Neural progenitor cell (in vitro differentiated cells): Measurements from ENCODE around the gene DVL1. TPM values are rescaled to one million over a fixed set of nuclear protein-coding genes. Genes with fewer than 3 reads are reported as not detected.

ENCODE experiments used
- DNase-seq: peaks from one replicate; pipeline ENCODE4 v3.0.0-alpha.2; 2016; ENCODE audit warnings: low spot score
- H2AFZ ChIP-seq: fragments of 200-600 bp; sonication (generic); replicated peaks from 2 replicates; pipeline ENCODE4 v1.6.1; 2016; ENCODE audit warnings: antibody characterized with exemption
- H3F3A ChIP-seq: fragments of 200-600 bp; sonication (generic); 2 replicates; pipeline ENCODE4 v1.6.1; 2016; ENCODE audit warnings: antibody characterized with exemption, low read depth
- H3K27ac ChIP-seq: fragments of 200-600 bp; sonication (generic); 2 replicates; pipeline ENCODE4 v1.5.1; 2016; ENCODE audit warnings: mild to moderate bottlenecking
- H3K27me3 ChIP-seq: fragments of 200-600 bp; sonication (generic); 2 replicates; pipeline ENCODE4 v1.6.1; 2016; ENCODE audit warnings: mild to moderate bottlenecking, moderate library complexity
- H3K36me3 ChIP-seq: fragments of 200-600 bp; sonication (generic); 2 replicates; pipeline ENCODE4 v1.5.1; 2016
- H3K4me1 ChIP-seq: fragments of 200-600 bp; sonication (generic); 2 replicates; pipeline ENCODE4 v1.6.1; 2016; ENCODE audit warnings: mixed run types
- H3K4me2 ChIP-seq: fragments of 200-600 bp; sonication (generic); 2 replicates; pipeline ENCODE4 v1.6.1; 2016
- H3K4me3 ChIP-seq: fragments of 200-600 bp; sonication (generic); 2 replicates; pipeline ENCODE4 v1.5.1; 2016
- H3K79me2 ChIP-seq: fragments of 200-600 bp; sonication (generic); 2 replicates; pipeline ENCODE4 v1.6.1; 2016; ENCODE audit warnings: low read depth
- H3K9ac ChIP-seq: fragments of 200-600 bp; sonication (generic); 2 replicates; pipeline ENCODE4 v1.6.1; 2016
- H3K9me3 ChIP-seq: fragments of 200-600 bp; sonication (generic); 2 replicates; pipeline ENCODE4 v1.5.1; 2016; ENCODE audit warnings: low read depth
- H4K20me1 ChIP-seq: fragments of 200-600 bp; sonication (generic); 2 replicates; pipeline ENCODE4 v1.6.1; 2016; ENCODE audit warnings: low read depth
- H3K27ac Mint-ChIP-seq: 3 replicates; pipeline ENCODE4 v1.8.0; 2021; ENCODE audit warnings: mixed read lengths
- H3K27me3 Mint-ChIP-seq: 2 replicates; pipeline ENCODE4 v1.8.0; 2022; ENCODE audit warnings: low read depth, mild to moderate bottlenecking, inconsistent platforms, moderate library complexity, mixed read lengths; ENCODE audit not compliant: insufficient read depth
- H3K36me3 Mint-ChIP-seq: 3 replicates; pipeline ENCODE4 v1.8.0; 2021; ENCODE audit warnings: mixed read lengths
- H3K4me1 Mint-ChIP-seq: 3 replicates; pipeline ENCODE4 v1.8.0; 2021; ENCODE audit warnings: mixed read lengths
- H3K4me3 Mint-ChIP-seq: 3 replicates; pipeline ENCODE4 v1.8.0; 2021; ENCODE audit warnings: mild to moderate bottlenecking, moderate library complexity, mixed read lengths
- H3K9me3 Mint-ChIP-seq: 3 replicates; pipeline ENCODE4 v1.8.0; 2020; ENCODE audit warnings: mixed read lengths
- EZH2 ChIP-seq: fragments of 200-600 bp; sonication (generic); IDR thresholded peaks from 2 replicates; pipeline ENCODE4 v1.6.1; 2017; ENCODE audit warnings: antibody characterized with exemption, mild to moderate bottlenecking, moderate library complexity
- EZH2phosphoT487 ChIP-seq: fragments of 200-600 bp; sonication (generic); IDR thresholded peaks from 2 replicates; pipeline ENCODE4 v1.6.1; 2017; ENCODE audit warnings: antibody characterized with exemption
- total RNA-seq: library from RNA; depleted of rRNA; stranded (reverse); fragments of >200 nt; gene quantifications from 2 replicates; pipeline ENCODE4 v1.2.3, GENCODE V29; 2015; ENCODE audit warnings: low replicate concordance
- TF ChIP-seq, protein P1 (sequence below): fragments of 200-600 bp; sonication (generic); IDR thresholded peaks from 2 replicates; pipeline ENCODE4 v1.5.1; 2017; ENCODE audit warnings: antibody characterized with exemption, mild to moderate bottlenecking

The DVL1 gene
- total RNA-seq, 1 donor from 2014 or later, result 14.5 TPM

DNA sequence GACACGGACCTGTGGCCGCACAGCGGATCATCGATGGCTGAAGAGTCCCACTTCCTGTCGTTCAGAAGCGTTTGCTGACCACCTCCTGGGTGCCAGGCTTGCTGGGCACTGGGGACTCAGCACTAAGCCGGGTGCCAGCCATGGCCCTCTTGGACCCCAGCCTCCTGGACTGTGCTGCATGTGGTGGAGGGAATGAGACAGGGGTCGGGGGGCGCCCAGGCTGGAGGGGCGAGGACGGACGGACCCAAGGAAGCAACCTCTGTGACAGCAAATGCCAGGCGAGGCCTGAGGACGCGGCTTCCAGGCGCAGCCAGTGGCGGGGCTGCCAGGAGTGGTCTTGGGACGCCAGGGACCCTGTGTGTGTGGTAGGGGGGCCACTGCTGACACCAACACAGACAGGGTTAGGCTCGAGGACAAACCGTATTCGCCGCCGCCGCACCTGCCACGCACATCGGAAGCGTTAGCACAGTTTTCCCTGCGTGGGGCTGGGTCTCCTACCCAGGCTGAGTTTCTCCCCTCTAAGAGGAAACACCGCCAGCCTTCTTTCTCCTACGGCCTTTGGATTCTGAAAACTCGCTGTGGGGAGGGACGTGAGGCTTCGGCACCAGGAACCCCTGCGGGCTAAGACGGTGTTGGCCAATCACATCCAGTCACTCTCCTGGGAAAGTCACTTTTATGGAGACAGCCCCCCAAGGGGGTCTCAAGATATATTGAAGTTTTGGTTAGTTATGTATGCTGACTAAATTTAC lies 12.2 kb upstream of the DVL1 start:
- no peaks in the 10 kb centered on the region for H4K20me1 ChIP-seq
- TF ChIP-seq, protein P1, sequence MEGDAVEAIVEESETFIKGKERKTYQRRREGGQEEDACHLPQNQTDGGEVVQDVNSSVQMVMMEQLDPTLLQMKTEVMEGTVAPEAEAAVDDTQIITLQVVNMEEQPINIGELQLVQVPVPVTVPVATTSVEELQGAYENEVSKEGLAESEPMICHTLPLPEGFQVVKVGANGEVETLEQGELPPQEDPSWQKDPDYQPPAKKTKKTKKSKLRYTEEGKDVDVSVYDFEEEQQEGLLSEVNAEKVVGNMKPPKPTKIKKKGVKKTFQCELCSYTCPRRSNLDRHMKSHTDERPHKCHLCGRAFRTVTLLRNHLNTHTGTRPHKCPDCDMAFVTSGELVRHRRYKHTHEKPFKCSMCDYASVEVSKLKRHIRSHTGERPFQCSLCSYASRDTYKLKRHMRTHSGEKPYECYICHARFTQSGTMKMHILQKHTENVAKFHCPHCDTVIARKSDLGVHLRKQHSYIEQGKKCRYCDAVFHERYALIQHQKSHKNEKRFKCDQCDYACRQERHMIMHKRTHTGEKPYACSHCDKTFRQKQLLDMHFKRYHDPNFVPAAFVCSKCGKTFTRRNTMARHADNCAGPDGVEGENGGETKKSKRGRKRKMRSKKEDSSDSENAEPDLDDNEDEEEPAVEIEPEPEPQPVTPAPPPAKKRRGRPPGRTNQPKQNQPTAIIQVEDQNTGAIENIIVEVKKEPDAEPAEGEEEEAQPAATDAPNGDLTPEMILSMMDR, result no peak
- no peak for TF ChIP-seq EZH2
- TF ChIP-seq EZH2phosphoT487, result no peak
- no peaks in the 10 kb centered on the region for H3K9me3 ChIP-seq
- peaks cover 11% of the 10 kb centered on the region for H3K27me3 Mint-ChIP-seq
- no peak overlapping the region for H3K4me2 ChIP-seq
- H3K36me3 Mint-ChIP-seq, result no peaks in the 10 kb centered on the region
- DNase-seq, result no peak
- H3F3A ChIP-seq, result peaks cover 52% of the 10 kb centered on the region
- H3K9ac ChIP-seq, result no peak overlapping the region
- peaks cover 41% of the 10 kb centered on the region for H3K4me1 Mint-ChIP-seq
- peak overlapping the region; percentile 58 for H3K27ac Mint-ChIP-seq
- no peak overlapping the region for H3K4me3 ChIP-seq
- no peaks in the 10 kb centered on the region for H3K9me3 Mint-ChIP-seq
- H3K27ac ChIP-seq, result no peak overlapping the region
- no peak overlapping the region for H2AFZ ChIP-seq
- H3K36me3 ChIP-seq, result no peaks in the 10 kb centered on the region
- H3K79me2 ChIP-seq, result no peaks in the 10 kb centered on the region
- H3K27me3 ChIP-seq, result peaks cover 3% of the 10 kb centered on the region
- H3K4me1 ChIP-seq, result peaks cover 43% of the 10 kb centered on the region
- peak overlapping the region; percentile 15 for H3K4me3 Mint-ChIP-seq

DNA sequence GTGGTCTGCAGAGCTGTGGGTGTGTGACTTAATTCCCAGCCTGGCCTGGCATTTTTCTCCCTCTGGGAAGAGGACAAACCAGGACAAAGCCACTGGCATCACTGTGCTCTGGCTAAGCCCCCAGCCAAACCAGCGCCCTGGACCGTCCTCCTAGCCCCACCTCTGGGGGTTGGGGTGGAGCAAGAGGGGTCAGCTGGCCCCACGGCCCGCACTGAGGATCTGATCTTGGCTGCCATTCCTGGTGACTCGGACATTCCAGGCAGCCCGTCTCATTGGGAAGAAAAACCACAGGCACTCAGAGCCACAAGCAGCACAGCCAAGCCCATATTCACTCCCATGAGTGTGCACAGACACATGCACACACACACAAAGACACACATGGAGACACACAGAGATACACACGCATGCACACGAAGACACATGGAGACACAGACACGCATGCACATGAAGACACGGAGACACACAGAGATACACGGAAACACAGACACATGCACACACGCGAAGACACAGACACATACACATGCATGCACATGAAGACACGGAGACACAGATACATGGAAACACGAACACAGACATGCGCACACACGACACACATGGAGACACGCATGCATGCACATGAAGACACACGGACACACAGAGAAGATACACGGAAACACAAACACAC lies 11.4 kb upstream of the DVL1 start:
- Histone ChIP-seq H3K4me3 (no peak overlapping the region), H3K36me3 (no peaks in the 10 kb centered on the region), H3K4me2 (peak overlapping the region; percentile 27), H3K4me1 (peaks cover 43% of the 10 kb centered on the region), H3K27ac (peak overlapping the region; percentile 15), H2AFZ (no peak overlapping the region), H3K27me3 (peaks cover 9% of the 10 kb centered on the region), H4K20me1 (no peaks in the 10 kb centered on the region), H3F3A (peaks cover 44% of the 10 kb centered on the region), H3K9ac (no peak overlapping the region), H3K9me3 (no peaks in the 10 kb centered on the region), H3K79me2 (no peaks in the 10 kb centered on the region)
- no peaks in the 10 kb centered on the region for H3K36me3 Mint-ChIP-seq
- H3K4me1 Mint-ChIP-seq, result peaks cover 41% of the 10 kb centered on the region
- no peaks in the 10 kb centered on the region for H3K9me3 Mint-ChIP-seq
- peak overlapping the region; percentile 15 for H3K4me3 Mint-ChIP-seq
- peak overlapping the region; percentile 58 for H3K27ac Mint-ChIP-seq
- TF ChIP-seq, protein P1, result no peak
- no peak for TF ChIP-seq EZH2
- TF ChIP-seq EZH2phosphoT487, result no peak
- H3K27me3 Mint-ChIP-seq, result peaks cover 11% of the 10 kb centered on the region
- DNase-seq, result peak; percentile 71

DNA sequence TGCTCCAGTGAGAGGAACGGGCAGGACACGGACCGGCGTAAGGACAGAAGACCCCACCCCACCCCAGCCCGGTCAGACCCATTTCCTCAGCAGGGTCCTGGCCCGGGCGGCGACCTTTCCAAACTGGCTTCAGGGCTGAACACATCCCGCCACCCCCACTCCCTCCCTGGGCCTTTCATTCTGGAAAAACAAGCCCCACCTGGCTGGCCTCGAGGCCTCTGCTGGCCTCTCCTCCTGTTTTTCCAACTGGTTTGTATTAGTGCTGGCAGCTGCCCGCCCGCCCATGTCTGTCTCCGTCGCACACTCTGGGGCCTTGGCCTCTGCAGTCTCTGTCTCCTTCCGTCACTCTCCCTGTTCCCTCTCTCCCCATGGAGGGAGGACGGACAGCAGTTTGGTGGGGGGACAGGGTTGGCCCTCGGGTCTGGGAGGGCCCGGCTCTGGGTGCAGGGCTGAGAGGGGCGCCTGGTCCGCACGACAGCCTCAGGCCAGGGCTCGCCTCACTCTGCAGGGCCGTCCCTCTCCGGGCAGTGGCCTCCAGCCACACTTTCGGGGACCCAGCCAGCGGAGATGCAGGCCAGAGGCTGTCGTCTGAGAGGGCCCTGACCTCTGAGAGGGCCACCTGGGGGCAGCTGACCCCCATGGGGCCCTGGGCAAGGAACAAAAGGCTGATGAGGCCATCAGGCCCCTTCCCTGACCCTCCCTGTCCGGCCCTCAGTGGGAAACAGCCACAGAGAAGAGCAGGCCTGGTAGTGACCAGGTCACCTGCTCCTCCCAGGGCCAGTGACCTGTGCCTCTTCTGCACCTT lies 10.6 kb upstream of the DVL1 start:
- peaks cover 44% of the 10 kb centered on the region for H3F3A ChIP-seq
- H3K4me1 ChIP-seq, result peaks cover 48% of the 10 kb centered on the region
- H3K4me1 Mint-ChIP-seq, result peaks cover 41% of the 10 kb centered on the region
- peak overlapping the region; percentile 95 for H3K27ac Mint-ChIP-seq
- H3K4me2 ChIP-seq, result peak overlapping the region; percentile 27
- H3K9me3 ChIP-seq, result no peaks in the 10 kb centered on the region
- H2AFZ ChIP-seq, result no peak overlapping the region
- H3K27me3 Mint-ChIP-seq, result peaks cover 11% of the 10 kb centered on the region
- H3K4me3 ChIP-seq, result no peak overlapping the region
- H3K36me3 Mint-ChIP-seq, result no peaks in the 10 kb centered on the region
- no peaks in the 10 kb centered on the region for H3K36me3 ChIP-seq
- no peak for DNase-seq
- H3K9ac ChIP-seq, result no peak overlapping the region
- no peaks in the 10 kb centered on the region for H4K20me1 ChIP-seq
- H3K4me3 Mint-ChIP-seq, result peak overlapping the region; percentile 76
- no peaks in the 10 kb centered on the region for H3K79me2 ChIP-seq
- peak overlapping the region; percentile 15 for H3K27ac ChIP-seq
- TF ChIP-seq EZH2 (no peak), EZH2phosphoT487 (no peak)
- TF ChIP-seq, protein P1, result no peak
- no peaks in the 10 kb centered on the region for H3K9me3 Mint-ChIP-seq
- peaks cover 17% of the 10 kb centered on the region for H3K27me3 ChIP-seq
